Astrocyte of the cerebellum (primary cell): Measurements from ENCODE around the gene TSPAN3.

Experiments
- DNase-seq: peaks from one replicate; pipeline ENCODE4 v3.0.0-alpha.2; 2011; ENCODE audit warnings: low read depth
- H3K4me3 ChIP-seq: 2 replicates; pipeline ENCODE4 v1.5.1; 2011; ENCODE audit warnings: mild to moderate bottlenecking, low read depth, low read length, moderate library complexity
- CTCF ChIP-seq: IDR thresholded peaks from 2 replicates; pipeline ENCODE4 v1.5.1; 2012; ENCODE audit warnings: low read length, low read depth, moderate library complexity, mild to moderate bottlenecking; ENCODE audit errors: missing control alignments
- in situ Hi-C: cut with HindIII; loops from 2 replicates; pipeline ENCODE4 v1.10.0; 2017; ENCODE audit warnings: low sequenced_read_pairs

Gene TSPAN3

GRCh38 chr15:77087213-77087612, 16.3 kb upstream of the TSPAN3 start:
- DNase-seq, result no peak
- TF ChIP-seq CTCF, result no peak
- in situ Hi-C loops, result no loop called here
- H3K4me3 ChIP-seq, result no peak overlapping the region

GRCh38 chr15:77085297-77085696, 14.4 kb upstream of the TSPAN3 start:
- H3K4me3 ChIP-seq, result no peak overlapping the region
- TF ChIP-seq CTCF, result no peak
- no peak for DNase-seq
- in situ Hi-C loops, result no loop called here

GRCh38 chr15:77084436-77084835, 13.5 kb upstream of the TSPAN3 start:
- DNase-seq, result no peak
- in situ Hi-C loops, result no loop called here
- TF ChIP-seq CTCF, result no peak
- no peak overlapping the region for H3K4me3 ChIP-seq

- peak overlapping the region; percentile 27 for H3K4me3 ChIP-seq
- in situ Hi-C loops, result no loop called here
- TF ChIP-seq CTCF, result no peak
- DNase-seq, result no peak
Measured at GRCh38 chr15:77083381-77084160, 12.7 kb upstream of the TSPAN3 start.

- DNase-seq, result no peak
- H3K4me3 ChIP-seq, result no peak overlapping the region
- TF ChIP-seq CTCF, result no peak
- in situ Hi-C loops, result no loop called here
Measured at GRCh38 chr15:77081971-77082370, 11.1 kb upstream of the TSPAN3 start.

GRCh38 chr15:77076323-77076915, 5.5 kb upstream of the TSPAN3 start:
- DNase-seq, result no peak
- H3K4me3 ChIP-seq, result no peak overlapping the region
- TF ChIP-seq CTCF, result no peak
- in situ Hi-C loops, result no loop called here
